Smooth muscle cell (in vitro differentiated cells): ENCODE data around the gene PIK3R3. TPM values are rescaled to one million over a fixed set of nuclear protein-coding genes. Genes with fewer than 3 reads are reported as not detected.

Source experiments
- DNase-seq: peaks from one replicate; lab custom pipeline; 2025; ENCODE audit not compliant: unreplicated experiment; lab: John Stamatoyannopoulos, UW
- H2AFZ ChIP-seq: fragments of 200-600 bp; sonication (generic); 2 replicates; pipeline ENCODE4 v1.6.0; 2016; ENCODE audit warnings: antibody characterized with exemption, low read depth, mild to moderate bottlenecking
- H3F3A ChIP-seq: fragments of 200-600 bp; sonication (generic); 2 replicates; pipeline ENCODE4 v1.6.0; 2017; ENCODE audit warnings: antibody characterized with exemption, low read depth
- H3K27ac ChIP-seq: fragments of 200-600 bp; sonication (generic); 2 replicates; pipeline ENCODE4 v1.5.1; 2016; ENCODE audit warnings: low read depth, mild to moderate bottlenecking
- H3K27me3 ChIP-seq: fragments of 200-600 bp; sonication (generic); 2 replicates; pipeline ENCODE4 v1.6.1; 2016; ENCODE audit warnings: low read depth, mild to moderate bottlenecking
- H3K36me3 ChIP-seq: fragments of 200-600 bp; sonication (generic); 2 replicates; pipeline ENCODE4 v1.5.1; 2016; ENCODE audit warnings: low read depth
- H3K4me1 ChIP-seq: fragments of 200-600 bp; sonication (generic); 2 replicates; pipeline ENCODE4 v1.5.1; 2016; ENCODE audit warnings: low read depth
- H3K4me2 ChIP-seq: fragments of 200-600 bp; sonication (generic); 2 replicates; pipeline ENCODE4 v1.6.0; 2016; ENCODE audit warnings: mild to moderate bottlenecking
- H3K4me3 ChIP-seq: fragments of 200-600 bp; sonication (generic); 2 replicates; pipeline ENCODE4 v1.5.1; 2016; ENCODE audit warnings: mild to moderate bottlenecking
- H3K79me2 ChIP-seq: fragments of 200-600 bp; sonication (generic); 2 replicates; pipeline ENCODE4 v1.6.0; 2016; ENCODE audit warnings: low read depth, mild to moderate bottlenecking
- H3K9ac ChIP-seq: fragments of 200-600 bp; sonication (generic); 2 replicates; pipeline ENCODE4 v1.6.0; 2016; ENCODE audit warnings: low read depth
- H3K9me3 ChIP-seq: fragments of 200-600 bp; sonication (generic); replicated peaks from 2 replicates; pipeline ENCODE4 v1.5.1; 2016; ENCODE audit warnings: low read depth
- H4K20me1 ChIP-seq: fragments of 200-600 bp; sonication (generic); 2 replicates; pipeline ENCODE4 v1.6.0; 2016; ENCODE audit warnings: low read depth
- WGBS: methylation state at CpG from one replicate; pipeline ENCODE4 v1.1.7; 2016; ENCODE audit warnings: low lambda C conversion rate; 5-methylcytosine and 5-hydroxymethylcytosine counted together
- polyA plus RNA-seq: library from polyadenylated mRNA; unstranded; fragments of >200 nt; fragmentation: Nextera tagmentation; extraction: Ambion mirVana; gene quantifications from 2 replicates; pipeline ENCODE4 v1.2.1, GENCODE V29; 2016
- total RNA-seq: library from RNA; depleted of rRNA; stranded (reverse); fragments of >200 nt; gene quantifications from 2 replicates; pipeline ENCODE4 v1.2.3, GENCODE V29; 2014
- TF ChIP-seq, protein P1 (sequence below): fragments of 200-600 bp; sonication (generic); IDR thresholded peaks from 2 replicates; pipeline ENCODE4 v1.5.1; 2017; ENCODE audit warnings: borderline replicate concordance, mild to moderate bottlenecking, antibody characterized with exemption; ENCODE audit not compliant: insufficient read depth, poor library complexity, severe bottlenecking

The PIK3R3 gene
- total and polyA plus RNA-seq, 2 experiments from 2014 or later = 3.7 to 5.6 TPM

DNA sequence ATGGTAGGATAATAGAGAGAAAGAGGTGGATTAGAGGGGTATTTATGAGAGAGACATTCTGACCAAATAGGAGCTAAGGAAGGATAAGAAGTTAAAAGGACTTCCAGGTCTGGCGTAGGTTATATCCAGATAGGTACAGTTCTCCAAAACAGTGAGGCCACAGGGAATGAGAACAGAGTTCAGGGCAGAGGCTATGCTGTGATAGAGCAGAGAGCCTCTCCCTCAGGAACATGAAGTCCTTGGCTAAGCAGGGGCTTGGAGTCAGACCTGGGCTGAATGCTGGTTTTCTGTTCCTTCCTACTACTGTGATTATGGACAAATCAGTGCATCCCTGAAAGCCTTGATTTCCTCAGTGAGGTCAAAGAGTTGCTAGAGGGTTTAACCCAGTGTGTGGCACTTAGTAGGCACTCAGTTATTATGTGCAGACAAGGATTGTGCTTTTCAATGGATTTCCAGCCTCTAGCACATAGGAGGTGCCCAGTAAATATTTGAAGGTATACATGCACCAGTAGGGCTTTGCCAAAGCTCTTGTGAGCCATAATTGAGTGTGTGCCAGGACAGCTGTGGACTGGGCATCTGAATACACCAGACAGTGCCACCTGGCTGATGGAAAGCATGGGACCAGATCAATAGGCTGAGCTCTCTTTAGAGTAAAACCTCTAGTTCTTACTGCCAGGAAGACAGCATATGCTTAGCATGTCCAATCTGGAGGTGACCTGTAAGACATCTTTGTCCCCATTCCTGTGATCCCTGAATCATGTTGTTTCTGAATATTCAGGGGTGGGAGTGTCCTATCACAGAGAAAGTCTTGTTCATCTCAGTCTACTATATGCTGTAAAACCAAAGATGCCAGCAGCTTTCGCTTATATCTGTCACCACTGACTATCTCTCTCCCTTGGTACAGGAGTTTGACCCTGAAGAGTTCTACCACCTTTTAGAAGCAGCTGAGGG is 111.1 kb downstream of the PIK3R3 start:
- Histone ChIP-seq H3K79me2 (no peaks in the 10 kb centered on the region), H3K27me3 (no peaks in the 10 kb centered on the region), H3K4me2 (no peak overlapping the region), H3K27ac (no peak overlapping the region), H4K20me1 (no peaks in the 10 kb centered on the region), H3K4me3 (no peak overlapping the region), H3K36me3 (peaks cover 3% of the 10 kb centered on the region), H3F3A (no peaks in the 10 kb centered on the region), H3K9me3 (no peaks in the 10 kb centered on the region), H3K9ac (no peak overlapping the region), H2AFZ (no peak overlapping the region), H3K4me1 (no peaks in the 10 kb centered on the region)
- TF ChIP-seq, protein P1, sequence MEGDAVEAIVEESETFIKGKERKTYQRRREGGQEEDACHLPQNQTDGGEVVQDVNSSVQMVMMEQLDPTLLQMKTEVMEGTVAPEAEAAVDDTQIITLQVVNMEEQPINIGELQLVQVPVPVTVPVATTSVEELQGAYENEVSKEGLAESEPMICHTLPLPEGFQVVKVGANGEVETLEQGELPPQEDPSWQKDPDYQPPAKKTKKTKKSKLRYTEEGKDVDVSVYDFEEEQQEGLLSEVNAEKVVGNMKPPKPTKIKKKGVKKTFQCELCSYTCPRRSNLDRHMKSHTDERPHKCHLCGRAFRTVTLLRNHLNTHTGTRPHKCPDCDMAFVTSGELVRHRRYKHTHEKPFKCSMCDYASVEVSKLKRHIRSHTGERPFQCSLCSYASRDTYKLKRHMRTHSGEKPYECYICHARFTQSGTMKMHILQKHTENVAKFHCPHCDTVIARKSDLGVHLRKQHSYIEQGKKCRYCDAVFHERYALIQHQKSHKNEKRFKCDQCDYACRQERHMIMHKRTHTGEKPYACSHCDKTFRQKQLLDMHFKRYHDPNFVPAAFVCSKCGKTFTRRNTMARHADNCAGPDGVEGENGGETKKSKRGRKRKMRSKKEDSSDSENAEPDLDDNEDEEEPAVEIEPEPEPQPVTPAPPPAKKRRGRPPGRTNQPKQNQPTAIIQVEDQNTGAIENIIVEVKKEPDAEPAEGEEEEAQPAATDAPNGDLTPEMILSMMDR = no peak
- no peak for DNase-seq
- WGBS = 94% methylated on average over 2 of the region's 2 CpGs

DNA sequence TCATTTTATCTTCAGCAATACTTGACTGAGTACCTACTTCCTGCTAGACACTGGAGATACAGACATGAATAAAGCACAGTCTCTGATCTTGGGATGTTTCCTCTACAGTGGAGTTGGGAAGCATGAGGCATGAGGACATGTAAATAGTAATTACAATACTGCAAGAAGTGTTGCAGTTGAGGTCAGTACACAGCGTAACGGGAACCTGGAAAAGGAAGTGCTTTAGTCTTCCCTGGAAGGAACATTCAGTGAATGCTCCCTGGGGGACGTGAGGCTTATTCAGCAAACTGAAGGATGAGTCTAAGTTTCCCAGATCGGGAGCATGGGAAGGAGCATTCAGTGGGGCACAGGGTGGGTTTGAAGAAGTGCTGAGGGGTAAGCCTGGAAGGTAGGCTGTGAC is 112.4 kb downstream of the PIK3R3 start:
- H3K27ac ChIP-seq = no peak overlapping the region
- H3F3A ChIP-seq = no peaks in the 10 kb centered on the region
- WGBS = 95% methylated on average over 4 of the region's 4 CpGs
- peaks cover 3% of the 10 kb centered on the region for H3K36me3 ChIP-seq
- no peaks in the 10 kb centered on the region for H3K27me3 ChIP-seq
- DNase-seq = no peak
- H3K4me3 ChIP-seq = no peak overlapping the region
- H3K4me2 ChIP-seq = no peak overlapping the region
- no peak overlapping the region for H2AFZ ChIP-seq
- no peak overlapping the region for H3K9ac ChIP-seq
- H4K20me1 ChIP-seq = no peaks in the 10 kb centered on the region
- TF ChIP-seq, protein P1 = no peak
- no peaks in the 10 kb centered on the region for H3K9me3 ChIP-seq
- no peaks in the 10 kb centered on the region for H3K79me2 ChIP-seq
- no peaks in the 10 kb centered on the region for H3K4me1 ChIP-seq

DNA sequence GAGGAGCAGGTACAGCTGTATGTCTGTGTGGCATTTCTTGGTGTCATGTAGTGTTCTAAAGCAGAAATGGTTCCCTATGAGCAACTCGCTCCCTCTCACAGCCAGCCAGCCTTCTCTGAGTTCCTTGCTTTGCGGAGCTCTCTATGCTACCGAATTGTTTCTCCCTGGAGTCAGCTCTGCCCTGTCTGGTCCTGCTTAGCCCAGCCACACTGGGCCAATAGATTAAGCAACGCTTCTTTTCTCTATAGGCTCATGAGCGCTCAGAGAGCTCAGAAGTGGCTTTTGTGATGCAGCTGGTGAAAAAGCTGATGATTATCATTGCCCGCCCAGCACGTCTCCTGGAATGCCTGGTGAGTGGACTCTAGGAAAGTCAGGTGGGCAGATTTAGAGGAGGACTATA is 113.1 kb downstream of the PIK3R3 start:
- TF ChIP-seq, protein P1 = no peak
- H3K9ac ChIP-seq = no peak overlapping the region
- DNase-seq = no peak
- no peak overlapping the region for H3K27ac ChIP-seq
- H3K79me2 ChIP-seq = no peaks in the 10 kb centered on the region
- no peak overlapping the region for H3K4me3 ChIP-seq
- no peaks in the 10 kb centered on the region for H3K9me3 ChIP-seq
- no peaks in the 10 kb centered on the region for H4K20me1 ChIP-seq
- no peak overlapping the region for H2AFZ ChIP-seq
- no peak overlapping the region for H3K4me2 ChIP-seq
- no peaks in the 10 kb centered on the region for H3K27me3 ChIP-seq
- 94% methylated on average over 7 of the region's 7 CpGs for WGBS
- no peaks in the 10 kb centered on the region for H3K4me1 ChIP-seq
- peaks cover 3% of the 10 kb centered on the region for H3K36me3 ChIP-seq
- H3F3A ChIP-seq = no peaks in the 10 kb centered on the region
